WERI-Rb-1 (cell line): ENCODE results near the gene SCUBE1.
A peak's percentile ranks its signal among the peaks of the same experiment; 100 is the strongest.
"Not testable (repeated sequence)": the region's sequence is repeated elsewhere in the genome, so short reads cannot be mapped to it uniquely, and the experiment has no call there.

ENCODE experiments used
- DNase-seq: peaks from one replicate; pipeline ENCODE4 v3.0.0-alpha.2; 2020
- H3K27ac ChIP-seq: fragments of 250-450 bp; sonication (Bioruptor Pico); 2 replicates; pipeline ENCODE4 v1.5.1; 2020; ENCODE audit warnings: mild to moderate bottlenecking, moderate library complexity
- H3K27me3 ChIP-seq: fragments of 250-450 bp; sonication (Bioruptor Pico); 2 replicates; pipeline ENCODE4 v1.5.1; 2021; ENCODE audit warnings: mild to moderate bottlenecking, low read depth, moderate library complexity; ENCODE audit not compliant: insufficient read depth, severe bottlenecking
- H3K36me3 ChIP-seq: fragments of 250-450 bp; sonication (Bioruptor Pico); 2 replicates; pipeline ENCODE4 v1.5.1; 2020; ENCODE audit warnings: mild to moderate bottlenecking, moderate library complexity
- H3K4me3 ChIP-seq: 2 replicates; pipeline ENCODE4 v1.5.1; 2011; ENCODE audit warnings: low read depth, mild to moderate bottlenecking, control low read depth, low read length
- H3K9me3 ChIP-seq: fragments of 250-450 bp; sonication (Bioruptor Pico); 2 replicates; pipeline ENCODE4 v1.5.1; 2021; ENCODE audit warnings: mild to moderate bottlenecking, moderate library complexity; ENCODE audit not compliant: severe bottlenecking
- CTCF ChIP-seq: IDR thresholded peaks from 2 replicates; pipeline ENCODE4 v1.5.1; 2011; ENCODE audit warnings: low read depth, mild to moderate bottlenecking, control low read depth, inconsistent platforms, low read length

The SCUBE1 gene

GRCh38 chr22:43356881-43357280, 13.7 kb upstream of the SCUBE1 start:
- H3K4me3 ChIP-seq, result no peak overlapping the region
- H3K27me3 ChIP-seq, result no peaks in the 10 kb centered on the region
- DNase-seq, result no peak
- H3K36me3 ChIP-seq, result no peaks in the 10 kb centered on the region
- no peaks in the 10 kb centered on the region for H3K9me3 ChIP-seq
- no peak overlapping the region for H3K27ac ChIP-seq
- no peak for TF ChIP-seq CTCF

- H3K9me3 ChIP-seq, H3K27ac ChIP-seq, H3K27me3 ChIP-seq, H3K4me3 ChIP-seq, DNase-seq, H3K36me3 ChIP-seq: not testable (repeated sequence)
Measured at GRCh38 chr22:43355688-43356087, 12.5 kb upstream of the SCUBE1 start.

DNA sequence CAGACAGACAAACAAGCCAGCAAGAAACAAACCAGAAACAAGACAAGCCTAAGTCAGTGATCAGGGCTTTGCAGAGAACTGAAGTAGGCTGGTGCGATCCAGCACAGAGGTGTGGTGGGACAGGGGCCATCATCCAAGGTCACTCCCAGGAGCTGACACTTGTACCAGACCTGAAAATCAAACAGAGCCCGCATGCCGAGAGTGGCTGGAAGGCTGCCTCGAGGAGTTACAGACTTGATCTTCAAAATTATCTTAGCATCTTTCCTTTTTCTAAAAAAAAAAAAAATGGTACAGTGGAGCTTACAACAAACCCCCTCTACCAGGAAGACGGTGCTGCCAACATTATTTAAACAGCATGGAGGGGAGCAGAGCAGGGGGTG, 8.8 kb upstream of the SCUBE1 start:
- Histone ChIP-seq H3K4me3 (no peak overlapping the region), H3K36me3 (no peaks in the 10 kb centered on the region), H3K9me3 (no peaks in the 10 kb centered on the region), H3K27me3 (no peaks in the 10 kb centered on the region), H3K27ac (no peak overlapping the region)
- no peak for TF ChIP-seq CTCF
- no peak for DNase-seq

DNA sequence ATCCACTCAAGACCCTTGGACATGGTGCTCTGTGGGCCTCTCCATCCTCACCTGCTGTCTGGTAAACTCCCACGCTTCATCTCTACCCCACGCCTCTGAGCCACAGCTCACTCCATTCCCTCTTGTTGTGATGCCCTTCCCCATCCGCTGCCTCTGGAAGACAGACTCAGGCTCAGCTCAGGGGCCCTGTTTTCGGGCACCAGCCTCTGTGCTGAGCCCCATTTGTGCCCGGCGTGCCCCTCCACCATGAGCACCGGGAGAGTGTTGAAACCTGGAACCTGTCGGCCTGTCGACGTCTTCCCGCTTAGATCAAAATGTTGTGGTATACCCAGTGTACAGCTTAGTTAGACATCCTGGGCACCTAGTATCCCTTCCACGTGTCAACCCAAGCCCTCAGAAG, 6.5 kb upstream of the SCUBE1 start:
- Histone ChIP-seq H3K4me3 (no peak overlapping the region), H3K9me3 (no peaks in the 10 kb centered on the region), H3K27ac (no peak overlapping the region), H3K27me3 (no peaks in the 10 kb centered on the region), H3K36me3 (no peaks in the 10 kb centered on the region)
- DNase-seq, result no peak
- TF ChIP-seq CTCF, result no peak

GRCh38 chr22:43346521-43346929, 3.4 kb upstream of the SCUBE1 start:
- peak; percentile 80 for DNase-seq
- H3K27me3 ChIP-seq, result peaks cover 3% of the 10 kb centered on the region
- H3K4me3 ChIP-seq, result no peak overlapping the region
- TF ChIP-seq CTCF, result peak; percentile 91
- H3K36me3 ChIP-seq, result no peaks in the 10 kb centered on the region
- no peaks in the 10 kb centered on the region for H3K9me3 ChIP-seq
- H3K27ac ChIP-seq, result no peak overlapping the region

DNA sequence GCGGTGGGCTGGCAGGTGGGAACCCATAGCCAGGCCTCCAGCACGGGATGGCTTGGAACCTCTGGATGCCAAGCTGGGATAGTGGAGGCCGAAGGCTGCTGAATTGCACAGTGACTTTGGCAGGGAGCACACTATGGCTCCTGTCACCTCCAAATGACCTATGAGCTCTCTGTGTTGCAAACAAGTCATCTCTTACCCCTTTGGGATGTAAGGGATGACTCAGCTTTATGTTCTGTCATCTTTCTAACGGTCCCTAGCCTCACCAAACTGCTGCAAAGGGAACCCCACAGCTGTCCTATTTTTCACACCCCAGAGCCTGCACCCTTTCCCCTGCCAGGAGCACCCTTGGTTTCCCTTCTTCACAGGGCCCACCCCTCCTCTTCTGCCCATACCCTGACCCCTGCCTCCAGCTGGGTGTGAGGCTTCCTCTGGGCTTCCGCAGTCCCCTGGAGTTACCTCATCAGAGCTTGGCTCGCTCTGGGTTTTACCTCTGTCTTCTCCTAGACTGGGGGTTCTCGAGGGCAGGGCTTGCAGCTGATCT, 2.7 kb upstream of the SCUBE1 start:
- Histone ChIP-seq H3K27ac (no peak overlapping the region), H3K27me3 (peaks cover 3% of the 10 kb centered on the region), H3K4me3 (no peak overlapping the region), H3K9me3 (no peaks in the 10 kb centered on the region), H3K36me3 (no peaks in the 10 kb centered on the region)
- DNase-seq, result no peak
- TF ChIP-seq CTCF, result no peak
